RWPE2 (cell line): ENCODE data around the gene ABTB2.

ENCODE experiments used
- ATAC-seq: fragments of 200-7000 bp; cut with Tn5 transposase; 3 replicates; pipeline ENCODE4 v1.9.1; 2021; ENCODE audit warnings: low read depth
- DNase-seq: peaks from one replicate; pipeline ENCODE4 v3.0.0-alpha.2; 2020; ENCODE audit warnings: low spot score
- H3K27ac ChIP-seq: fragments of 450-650 bp; 2 replicates; pipeline ENCODE4 v1.5.1; 2017; ENCODE audit warnings: mild to moderate bottlenecking; ENCODE audit not compliant: poor library complexity, severe bottlenecking
- H3K27me3 ChIP-seq: fragments of 250-450 bp; sonication (Bioruptor Pico); 2 replicates; pipeline ENCODE4 v1.5.1; 2021; ENCODE audit warnings: mild to moderate bottlenecking, moderate library complexity; ENCODE audit not compliant: insufficient read depth, poor library complexity, severe bottlenecking
- H3K36me3 ChIP-seq: fragments of 250-450 bp; sonication (Bioruptor Pico); 2 replicates; pipeline ENCODE4 v1.5.1; 2020; ENCODE audit warnings: low read depth, mild to moderate bottlenecking, moderate library complexity
- H3K4me1 ChIP-seq: fragments of 250-450 bp; sonication (Bioruptor Pico); 2 replicates; pipeline ENCODE4 v1.5.1; 2021; ENCODE audit warnings: mild to moderate bottlenecking, moderate library complexity; ENCODE audit not compliant: insufficient read depth, poor library complexity, severe bottlenecking
- H3K4me3 ChIP-seq: fragments of 250-450 bp; sonication (Bioruptor Pico); 2 replicates; pipeline ENCODE4 v1.5.1; 2021; ENCODE audit warnings: mild to moderate bottlenecking, moderate library complexity; ENCODE audit not compliant: severe bottlenecking
- H3K9me3 ChIP-seq: fragments of 250-450 bp; sonication (Bioruptor Pico); 2 replicates; pipeline ENCODE4 v1.5.1; 2021; ENCODE audit warnings: mild to moderate bottlenecking, moderate library complexity; ENCODE audit not compliant: severe bottlenecking
- TF ChIP-seq, protein P1 (sequence below): fragments of 450-650 bp; IDR thresholded peaks from one replicate; pipeline ENCODE4 v1.5.1; 2017; ENCODE audit warnings: mild to moderate bottlenecking, moderate library complexity; ENCODE audit not compliant: poor library complexity, severe bottlenecking

The ABTB2 gene

GRCh38 chr11:34120651-34121050 is 237.2 kb downstream of the ABTB2 start:
- H3K27me3 ChIP-seq, result no peaks in the 10 kb centered on the region
- DNase-seq (no peak), ATAC-seq (no peak)
- TF ChIP-seq, protein P1, sequence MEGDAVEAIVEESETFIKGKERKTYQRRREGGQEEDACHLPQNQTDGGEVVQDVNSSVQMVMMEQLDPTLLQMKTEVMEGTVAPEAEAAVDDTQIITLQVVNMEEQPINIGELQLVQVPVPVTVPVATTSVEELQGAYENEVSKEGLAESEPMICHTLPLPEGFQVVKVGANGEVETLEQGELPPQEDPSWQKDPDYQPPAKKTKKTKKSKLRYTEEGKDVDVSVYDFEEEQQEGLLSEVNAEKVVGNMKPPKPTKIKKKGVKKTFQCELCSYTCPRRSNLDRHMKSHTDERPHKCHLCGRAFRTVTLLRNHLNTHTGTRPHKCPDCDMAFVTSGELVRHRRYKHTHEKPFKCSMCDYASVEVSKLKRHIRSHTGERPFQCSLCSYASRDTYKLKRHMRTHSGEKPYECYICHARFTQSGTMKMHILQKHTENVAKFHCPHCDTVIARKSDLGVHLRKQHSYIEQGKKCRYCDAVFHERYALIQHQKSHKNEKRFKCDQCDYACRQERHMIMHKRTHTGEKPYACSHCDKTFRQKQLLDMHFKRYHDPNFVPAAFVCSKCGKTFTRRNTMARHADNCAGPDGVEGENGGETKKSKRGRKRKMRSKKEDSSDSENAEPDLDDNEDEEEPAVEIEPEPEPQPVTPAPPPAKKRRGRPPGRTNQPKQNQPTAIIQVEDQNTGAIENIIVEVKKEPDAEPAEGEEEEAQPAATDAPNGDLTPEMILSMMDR, result no peak
- no peaks in the 10 kb centered on the region for H3K9me3 ChIP-seq
- H3K36me3 ChIP-seq, result peaks cover 97% of the 10 kb centered on the region
- no peak overlapping the region for H3K4me3 ChIP-seq
- no peaks in the 10 kb centered on the region for H3K4me1 ChIP-seq
- H3K27ac ChIP-seq, result no peak overlapping the region

DNA sequence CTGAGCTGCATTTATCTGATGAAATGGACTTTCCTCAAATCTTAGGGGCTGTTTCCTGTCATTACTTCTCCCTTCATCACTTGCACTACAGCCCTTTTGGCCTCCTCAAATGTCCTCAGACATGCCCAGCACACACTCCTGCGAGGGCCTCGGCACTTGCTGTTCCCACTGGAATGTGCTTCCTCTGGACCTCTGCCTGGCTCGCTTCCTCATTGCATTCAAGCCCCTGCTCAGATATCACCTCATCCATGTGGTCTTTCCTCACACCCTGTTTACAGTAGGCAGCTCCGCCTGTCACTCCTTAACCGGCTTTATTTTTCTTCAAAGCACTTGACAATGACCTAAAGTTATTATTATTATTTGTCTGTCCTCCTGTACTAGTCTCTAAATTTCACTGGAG is 243.3 kb downstream of the ABTB2 start:
- TF ChIP-seq, protein P1, result no peak
- Histone ChIP-seq H3K9me3 (no peaks in the 10 kb centered on the region), H3K4me1 (no peaks in the 10 kb centered on the region), H3K4me3 (no peak overlapping the region), H3K27me3 (no peaks in the 10 kb centered on the region), H3K36me3 (peaks cover 100% of the 10 kb centered on the region), H3K27ac (no peak overlapping the region)
- no peak for DNase-seq
- ATAC-seq, result no peak

GRCh38 chr11:34114014-34114413 is 243.8 kb downstream of the ABTB2 start:
- DNase-seq, result no peak
- H3K36me3 ChIP-seq, result peaks cover 100% of the 10 kb centered on the region
- ATAC-seq, result no peak
- H3K27ac ChIP-seq, result no peak overlapping the region
- H3K4me3 ChIP-seq, result no peak overlapping the region
- TF ChIP-seq, protein P1, result no peak
- H3K9me3 ChIP-seq, result no peaks in the 10 kb centered on the region
- no peaks in the 10 kb centered on the region for H3K4me1 ChIP-seq
- H3K27me3 ChIP-seq, result no peaks in the 10 kb centered on the region

DNA sequence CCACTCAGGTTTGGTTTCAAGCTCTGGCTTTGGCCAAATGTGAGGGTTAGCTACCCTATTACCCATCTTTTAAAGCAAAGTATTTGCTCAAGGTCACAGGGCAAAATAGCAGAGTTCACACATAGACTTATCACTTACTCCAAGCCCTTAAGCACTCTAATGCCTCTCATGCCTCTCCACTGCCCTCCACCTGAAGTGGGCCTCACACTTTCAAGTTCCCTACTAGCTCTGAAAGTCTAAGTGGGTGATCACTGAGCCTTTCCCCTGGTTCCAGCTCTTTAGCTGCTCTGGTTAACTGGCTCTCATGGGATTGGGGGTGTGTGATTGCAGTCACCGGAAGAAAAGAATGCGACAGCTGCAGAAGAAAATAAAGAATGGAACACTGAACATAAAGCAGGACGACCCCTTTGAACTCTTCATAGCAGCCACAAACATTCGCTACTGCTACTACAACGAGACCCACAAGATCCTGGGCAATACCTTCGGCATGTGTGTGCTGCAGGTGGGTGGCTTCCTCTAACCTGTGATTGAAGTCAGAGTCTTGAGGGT is 246.0 kb downstream of the ABTB2 start:
- Histone ChIP-seq H3K27me3 (no peaks in the 10 kb centered on the region), H3K4me3 (no peak overlapping the region), H3K4me1 (peaks cover 7% of the 10 kb centered on the region), H3K36me3 (peaks cover 98% of the 10 kb centered on the region), H3K9me3 (no peaks in the 10 kb centered on the region), H3K27ac (no peak overlapping the region)
- TF ChIP-seq, protein P1, result no peak
- no peak for ATAC-seq
- no peak for DNase-seq

DNA sequence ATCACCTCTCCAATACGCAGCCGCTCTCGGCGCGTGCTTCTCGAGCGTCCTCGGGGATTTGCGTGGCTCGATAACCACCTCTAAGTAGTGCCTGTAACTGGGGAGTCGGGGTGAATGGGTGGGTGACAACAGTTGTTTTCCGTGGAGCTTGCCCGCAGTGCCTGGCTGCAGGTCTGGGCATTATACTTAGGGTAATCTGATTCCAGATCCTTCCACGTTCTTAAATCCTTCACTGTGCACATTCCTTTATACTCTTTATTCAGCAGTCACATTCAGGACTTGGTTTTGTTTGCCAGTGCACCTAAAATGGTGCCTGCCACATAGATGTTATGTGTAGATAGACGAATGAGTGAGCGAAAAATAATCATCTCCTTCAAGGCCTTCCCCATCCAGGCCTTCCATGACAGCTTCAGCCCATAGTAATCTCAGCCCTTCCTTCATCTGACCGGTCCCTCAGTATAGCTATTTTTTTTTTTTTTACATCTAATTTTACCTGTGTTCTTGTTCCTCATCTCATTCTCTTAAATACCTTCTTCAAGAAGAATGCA is 251.8 kb downstream of the ABTB2 start:
- Histone ChIP-seq H3K27ac (peak overlapping the region; percentile 68), H3K27me3 (no peaks in the 10 kb centered on the region), H3K36me3 (peaks cover 47% of the 10 kb centered on the region), H3K4me1 (peaks cover 12% of the 10 kb centered on the region), H3K4me3 (peak overlapping the region; percentile 69), H3K9me3 (no peaks in the 10 kb centered on the region)
- ATAC-seq (peak; percentile 19), DNase-seq (no peak)
- TF ChIP-seq, protein P1, result no peak
